Ishikawa (cell line): ENCODE measurements around the gene SLCO2B1.

ENCODE experiments used
- EP300 ChIP-seq: IDR thresholded peaks from 2 replicates; pipeline ENCODE4 v1.6.1; 2012; ENCODE audit warnings: borderline replicate concordance
- TAF1 ChIP-seq: IDR thresholded peaks from 2 replicates; pipeline ENCODE4 v1.6.1; 2012; ENCODE audit warnings: low read depth, mild to moderate bottlenecking
- TCF12 ChIP-seq: IDR thresholded peaks from 2 replicates; pipeline ENCODE4 v1.6.1; 2012; ENCODE audit warnings: low read depth
- YY1 ChIP-seq: IDR thresholded peaks from 2 replicates; pipeline ENCODE4 v1.6.1; 2012; ENCODE audit warnings: low read depth
- TF ChIP-seq, protein P1 (sequence below): IDR thresholded peaks from 2 replicates; pipeline ENCODE4 v1.6.1; 2012; ENCODE audit warnings: low read depth, mild to moderate bottlenecking
- TF ChIP-seq, protein P2 (sequence below): IDR thresholded peaks from 2 replicates; pipeline ENCODE4 v1.6.1; 2012
- TF ChIP-seq, protein P3 (sequence below): IDR thresholded peaks from 2 replicates; pipeline ENCODE4 v1.6.1; 2012

DNA sequence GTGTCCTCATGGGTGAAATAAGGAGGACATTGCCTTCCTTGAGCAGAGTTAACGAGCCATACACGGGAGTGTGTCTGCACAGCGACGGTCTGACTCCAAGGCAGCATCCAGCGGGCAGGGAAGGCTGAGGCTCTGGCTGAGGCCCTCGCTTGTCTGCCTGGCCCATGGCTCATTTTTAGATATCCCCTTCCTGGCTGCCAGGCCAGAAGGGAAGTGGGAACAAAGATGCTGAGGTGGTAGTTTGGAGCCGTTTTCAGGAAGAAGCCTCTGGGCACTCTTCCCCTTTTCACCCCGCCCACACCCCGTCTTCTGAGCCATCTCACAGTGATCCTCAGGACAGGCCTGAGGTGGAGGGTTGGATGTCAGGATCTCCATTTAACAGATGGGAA lies 3.0 kb upstream of the SLCO2B1 start:
- TF ChIP-seq, protein P1, sequence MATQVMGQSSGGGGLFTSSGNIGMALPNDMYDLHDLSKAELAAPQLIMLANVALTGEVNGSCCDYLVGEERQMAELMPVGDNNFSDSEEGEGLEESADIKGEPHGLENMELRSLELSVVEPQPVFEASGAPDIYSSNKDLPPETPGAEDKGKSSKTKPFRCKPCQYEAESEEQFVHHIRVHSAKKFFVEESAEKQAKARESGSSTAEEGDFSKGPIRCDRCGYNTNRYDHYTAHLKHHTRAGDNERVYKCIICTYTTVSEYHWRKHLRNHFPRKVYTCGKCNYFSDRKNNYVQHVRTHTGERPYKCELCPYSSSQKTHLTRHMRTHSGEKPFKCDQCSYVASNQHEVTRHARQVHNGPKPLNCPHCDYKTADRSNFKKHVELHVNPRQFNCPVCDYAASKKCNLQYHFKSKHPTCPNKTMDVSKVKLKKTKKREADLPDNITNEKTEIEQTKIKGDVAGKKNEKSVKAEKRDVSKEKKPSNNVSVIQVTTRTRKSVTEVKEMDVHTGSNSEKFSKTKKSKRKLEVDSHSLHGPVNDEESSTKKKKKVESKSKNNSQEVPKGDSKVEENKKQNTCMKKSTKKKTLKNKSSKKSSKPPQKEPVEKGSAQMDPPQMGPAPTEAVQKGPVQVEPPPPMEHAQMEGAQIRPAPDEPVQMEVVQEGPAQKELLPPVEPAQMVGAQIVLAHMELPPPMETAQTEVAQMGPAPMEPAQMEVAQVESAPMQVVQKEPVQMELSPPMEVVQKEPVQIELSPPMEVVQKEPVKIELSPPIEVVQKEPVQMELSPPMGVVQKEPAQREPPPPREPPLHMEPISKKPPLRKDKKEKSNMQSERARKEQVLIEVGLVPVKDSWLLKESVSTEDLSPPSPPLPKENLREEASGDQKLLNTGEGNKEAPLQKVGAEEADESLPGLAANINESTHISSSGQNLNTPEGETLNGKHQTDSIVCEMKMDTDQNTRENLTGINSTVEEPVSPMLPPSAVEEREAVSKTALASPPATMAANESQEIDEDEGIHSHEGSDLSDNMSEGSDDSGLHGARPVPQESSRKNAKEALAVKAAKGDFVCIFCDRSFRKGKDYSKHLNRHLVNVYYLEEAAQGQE = no peak
- TF ChIP-seq TAF1 (no peak), TCF12 (no peak), YY1 (no peak), EP300 (no peak)
- TF ChIP-seq, protein P2, sequence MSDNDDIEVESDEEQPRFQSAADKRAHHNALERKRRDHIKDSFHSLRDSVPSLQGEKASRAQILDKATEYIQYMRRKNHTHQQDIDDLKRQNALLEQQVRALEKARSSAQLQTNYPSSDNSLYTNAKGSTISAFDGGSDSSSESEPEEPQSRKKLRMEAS = no peak
- TF ChIP-seq, protein P3, sequence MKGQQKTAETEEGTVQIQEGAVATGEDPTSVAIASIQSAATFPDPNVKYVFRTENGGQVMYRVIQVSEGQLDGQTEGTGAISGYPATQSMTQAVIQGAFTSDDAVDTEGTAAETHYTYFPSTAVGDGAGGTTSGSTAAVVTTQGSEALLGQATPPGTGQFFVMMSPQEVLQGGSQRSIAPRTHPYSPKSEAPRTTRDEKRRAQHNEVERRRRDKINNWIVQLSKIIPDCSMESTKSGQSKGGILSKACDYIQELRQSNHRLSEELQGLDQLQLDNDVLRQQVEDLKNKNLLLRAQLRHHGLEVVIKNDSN = no peak
